Right lobe of liver (tissue), 6 donors: ENCODE results near the gene RNU5D-1. TPM values are rescaled to one million over a fixed set of nuclear protein-coding genes. Genes with fewer than 3 reads are reported as not detected.

Experiments
- ATAC-seq, 4 donors: fragments of 200-7000 bp; cut with Tn5 transposase; one replicate each; pipeline ENCODE4 v1.9.1; 2020; ENCODE audit warnings: mild to moderate bottlenecking in 4 of 4, moderate library complexity in 4 of 4
- DNase-seq, 3 donors: peaks; one replicate each; pipeline ENCODE4 v3.0.0-alpha.2; 2020
- H3K27ac ChIP-seq, 3 donors: fragments of 200-600 bp; one replicate each; pipeline ENCODE4 v1.8.0; 2022
- H3K27me3 ChIP-seq, 2 donors: fragments of 200-600 bp; one replicate each; pipeline ENCODE4 v1.8.0; 2022
- H3K36me3 ChIP-seq, 4 donors: fragments of 200-600 bp; sonication (generic) in 1 of 4; one replicate each; pipeline versions ENCODE4 v1.5.1 to v1.8.0; 2017 to 2022; ENCODE audit warnings: control low read depth in 1 of 4
- H3K4me1 ChIP-seq, 4 donors: fragments of 200-600 bp; sonication (generic) in 1 of 4; one replicate each; pipeline versions ENCODE4 v1.5.1 to v1.8.0; 2017 to 2022; ENCODE audit warnings: control low read depth in 1 of 4
- H3K4me3 ChIP-seq, 3 donors: fragments of 200-600 bp; one replicate each; pipeline ENCODE4 v1.8.0; 2022
- H3K9me3 ChIP-seq, 4 donors: fragments of 200-600 bp; sonication (generic) in 1 of 4; one replicate each; pipeline versions ENCODE4 v1.5.1 to v1.8.0; 2017 to 2022; ENCODE audit warnings: control low read depth in 1 of 4
- POLR2A ChIP-seq: fragments of 450-650 bp; IDR thresholded peaks from one replicate; pipeline ENCODE4 v1.6.1; 2017; ENCODE audit warnings: antibody characterized with exemption, mild to moderate bottlenecking
- WGBS: methylation state at CpG from one replicate; pipeline ENCODE4 v1.1.6; 2018; ENCODE audit warnings: low coverage, low lambda C conversion rate; ENCODE audit not compliant: insufficient coverage; ENCODE audit errors: missing lambda C conversion rate; 5-methylcytosine and 5-hydroxymethylcytosine counted together
- intact Hi-C, 2 donors: fragments of 100-400 bp; cut with DNase I; formaldehyde crosslinking; loops; one replicate each; pipeline versions ENCODE4 v1.11.2 to v1.14.1; 2022
- small RNA-seq, 2 experiments: library from RNA; depleted of rRNA; stranded (forward); fragments of <200 nt; gene quantifications; one replicate each; pipeline ENCODE3, GENCODE V24; 2016
- total RNA-seq, 6 experiments: library from RNA; depleted of rRNA in 2 of 6; stranded (reverse); fragments of >200 nt in 2 of 6; fragmentation: NEBNext Ultra II Directional in 3 of 6; extraction: Animal tissue kit (Norgen Biotek cat#: 25700) in 3 of 6; gene quantifications; one replicate each; pipeline versions ENCODE4 v1.1.0 to v1.2.4, GENCODE V29; 2016 to 2023
- TF ChIP-seq, protein P1 (sequence below), 4 donors: fragments of 200-600 bp in 3 of 4; fragments of 450-650 bp in 1 of 4; IDR thresholded peaks; one replicate each; pipeline versions ENCODE4 v1.5.1 to v1.8.0; 2016 to 2022; ENCODE audit warnings: antibody characterized with exemption in 4 of 4, mild to moderate bottlenecking in 2 of 4
- donor health status: DM: no; HTN: yes; CAD: no.
- donor health status: DM: no; HTN: no; CAD: no.
- donor health status: DM: no; HTN: no; CAD: no.
- donor health status: DM: no; HTN: yes; CAD: no.
- donor health status: DM: no; HTN: yes; CAD: no.

RNU5D-1 gene
- total RNA-seq, 6 experiments from 2014 or later, result not detected

DNA sequence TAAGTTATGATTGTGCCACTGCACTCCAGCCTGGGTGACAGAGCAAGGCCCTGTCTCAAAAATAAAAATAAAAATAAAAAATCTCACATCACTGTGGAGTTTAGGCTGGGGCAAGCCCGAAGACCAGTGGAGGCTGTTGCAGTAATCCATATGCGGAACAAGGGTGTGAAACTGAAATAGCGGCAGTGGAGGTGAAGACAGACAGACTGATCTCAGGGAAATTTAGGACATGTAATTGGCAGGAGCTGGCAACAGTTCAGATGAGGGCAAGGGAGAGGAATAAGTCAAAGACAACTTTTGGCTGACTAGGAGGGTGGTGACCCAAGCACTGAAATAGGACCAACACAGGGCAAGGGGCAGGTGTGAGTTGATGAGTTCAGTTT is 48.1 kb downstream of the RNU5D-1 start:
- Histone ChIP-seq H3K36me3 (no peaks in the 10 kb centered on the region), H3K27ac (peak overlapping the region; percentile 69 to 97 (median 94)), H3K27me3 (no peaks in the 10 kb centered on the region), H3K4me3 (no peak overlapping the region), H3K9me3 (no peaks in the 10 kb centered on the region), H3K4me1 (peaks cover 0 to 54% (median 20%) of the 10 kb centered on the region in 4 donors)
- TF ChIP-seq POLR2A, result no peak
- TF ChIP-seq, protein P1, sequence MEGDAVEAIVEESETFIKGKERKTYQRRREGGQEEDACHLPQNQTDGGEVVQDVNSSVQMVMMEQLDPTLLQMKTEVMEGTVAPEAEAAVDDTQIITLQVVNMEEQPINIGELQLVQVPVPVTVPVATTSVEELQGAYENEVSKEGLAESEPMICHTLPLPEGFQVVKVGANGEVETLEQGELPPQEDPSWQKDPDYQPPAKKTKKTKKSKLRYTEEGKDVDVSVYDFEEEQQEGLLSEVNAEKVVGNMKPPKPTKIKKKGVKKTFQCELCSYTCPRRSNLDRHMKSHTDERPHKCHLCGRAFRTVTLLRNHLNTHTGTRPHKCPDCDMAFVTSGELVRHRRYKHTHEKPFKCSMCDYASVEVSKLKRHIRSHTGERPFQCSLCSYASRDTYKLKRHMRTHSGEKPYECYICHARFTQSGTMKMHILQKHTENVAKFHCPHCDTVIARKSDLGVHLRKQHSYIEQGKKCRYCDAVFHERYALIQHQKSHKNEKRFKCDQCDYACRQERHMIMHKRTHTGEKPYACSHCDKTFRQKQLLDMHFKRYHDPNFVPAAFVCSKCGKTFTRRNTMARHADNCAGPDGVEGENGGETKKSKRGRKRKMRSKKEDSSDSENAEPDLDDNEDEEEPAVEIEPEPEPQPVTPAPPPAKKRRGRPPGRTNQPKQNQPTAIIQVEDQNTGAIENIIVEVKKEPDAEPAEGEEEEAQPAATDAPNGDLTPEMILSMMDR (IDR thresholded peaks at IDR 0.05), result no peak
- ATAC-seq (peak in 3 of 4 donors; percentile 11 to 23 (median 15)), DNase-seq (no peak)
- WGBS, result 83% methylated on average over 3 of the region's 3 CpGs
- intact Hi-C loops, result no loop called here

DNA sequence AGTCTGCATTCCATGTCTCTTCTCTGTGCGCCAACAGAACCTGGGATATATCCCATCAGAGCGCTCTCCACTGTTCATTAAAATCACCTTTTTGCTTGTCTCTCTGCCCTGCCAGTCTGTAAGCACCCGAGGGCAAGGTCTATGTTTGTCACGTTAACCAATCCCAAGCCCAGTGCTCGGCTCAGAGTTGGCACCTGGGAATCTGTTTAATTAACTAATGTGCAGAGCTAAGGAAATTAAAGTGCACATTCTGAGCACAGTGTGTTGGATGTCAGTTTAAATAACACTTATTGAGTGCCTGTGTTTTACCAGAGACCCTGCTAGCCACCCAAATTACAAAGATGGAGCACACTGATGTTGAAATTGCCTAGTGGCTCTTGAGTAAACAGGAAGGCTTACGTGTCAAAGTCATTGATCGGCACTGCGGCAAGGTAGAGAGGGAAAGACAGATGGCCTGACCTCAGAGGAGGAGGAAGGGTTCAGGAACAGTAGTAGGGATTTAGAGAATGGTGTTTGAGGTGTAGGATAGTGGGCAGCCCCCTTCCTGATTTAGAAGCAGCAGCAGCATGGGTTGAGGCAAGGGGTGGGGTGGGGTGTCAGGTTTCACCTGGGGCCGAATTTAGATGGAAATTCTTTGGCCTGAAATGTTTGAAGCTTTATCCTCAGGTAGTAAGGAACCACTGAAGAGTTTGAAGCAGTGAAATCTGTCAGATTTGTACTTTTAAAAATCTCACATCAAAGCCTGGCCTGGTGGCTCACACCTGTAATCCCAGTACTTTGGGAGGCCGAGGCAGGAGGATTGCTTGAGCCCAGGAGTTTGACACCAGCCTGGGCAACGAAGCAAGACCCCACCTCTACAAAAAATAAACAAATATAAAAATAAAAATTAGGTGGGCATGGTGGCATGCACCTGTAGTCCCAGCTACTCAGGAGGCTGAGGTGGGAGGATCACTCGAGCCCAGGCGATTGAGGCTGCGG is 48.8 kb downstream of the RNU5D-1 start:
- intact Hi-C loops, result no loop called here
- 48% methylated on average over 13 of the region's 14 CpGs for WGBS
- Histone ChIP-seq H3K36me3 (no peaks in the 10 kb centered on the region), H3K27ac (peak overlapping the region; percentile 74 to 97 (median 94)), H3K9me3 (no peaks in the 10 kb centered on the region), H3K27me3 (no peaks in the 10 kb centered on the region), H3K4me3 (peak overlapping the region in 2 of 3 donors; percentile 20 to 28), H3K4me1 (peaks cover 0 to 61% (median 24%) of the 10 kb centered on the region in 4 donors)
- peak; percentile 71 to 85 (median 78) for ATAC-seq
- TF ChIP-seq POLR2A, result peak; percentile 81
- TF ChIP-seq, protein P1 (IDR thresholded peaks at IDR 0.05), result no peak
- DNase-seq, result peak; percentile 52 to 82 (median 74)

Small RNA genes within 50 kb of the gene (small RNA-seq; reads per million reads assigned to genes)
- gene RNU5D-1 (10.8 to 16.3 reads per million in 2 experiments), gene RNU5F-1 (0.77 to 1.4 reads per million in 2 experiments), gene SNORD38A (665 to 666 reads per million in 2 experiments), gene SNORD38B (0 reads per million in 2 experiments), gene SNORD46 (2,667 to 3,233 reads per million in 2 experiments), gene SNORD55 (0 reads per million in 2 experiments)

Other genes with a start within 250 kb of the RNU5D-1 start
- 10 to 100 TPM; 15.8 to 31.0 (median 24.5) TPM for gene TMEM53, start 56.7 kb downstream of the RNU5D-1 start, total RNA-seq
- 10 to 100 TPM in 2 of 6 experiments, 1 to 10 TPM in 4; 2.7 to 18.4 (median 5.2) TPM for gene ARMH1, start 56.5 kb downstream of the RNU5D-1 start, total RNA-seq
- gene KIF2C, start 8.7 kb upstream of the RNU5D-1 start, total RNA-seq, result 1 to 10 TPM in 2 of 6 experiments, under 1 TPM in 3, not detected in 1; 0.22 to 1.4 (median 0.37) TPM
- 100 to 1,000 TPM; 459 to 921 (median 519) TPM for gene RPS8, start 44.4 kb upstream of the RNU5D-1 start, total RNA-seq
- gene BEST4, start 57.0 kb upstream of the RNU5D-1 start, total RNA-seq, result under 1 TPM in 2 of 6 experiments, not detected in 4; 0.13 to 0.32 TPM
- 1 to 10 TPM; 1.8 to 5.3 (median 3.6) TPM for gene PLK3, start 69.2 kb upstream of the RNU5D-1 start, total RNA-seq
- gene DYNLT4, start 76.2 kb upstream of the RNU5D-1 start, total RNA-seq, result under 1 TPM in 1 of 6 experiments, not detected in 5; 0.26 TPM
- gene BTBD19, start 77.4 kb upstream of the RNU5D-1 start, total RNA-seq, result 1 to 10 TPM; 2.6 to 7.5 (median 5.3) TPM
- gene PTCH2, start 112.1 kb upstream of the RNU5D-1 start, total RNA-seq, result under 1 TPM; 0.19 to 0.68 (median 0.35) TPM